GM13977 (cell line): ENCODE data around the gene LY9.
A peak's percentile ranks its signal among the peaks of the same experiment; 100 is the strongest.

Experiments
- DNase-seq: peaks from one replicate; pipeline ENCODE4 v3.0.0; 2012; ENCODE audit warnings: low spot score
- CTCF ChIP-seq: IDR thresholded peaks from 2 replicates; pipeline ENCODE4 v1.5.1; 2012; ENCODE audit warnings: mild to moderate bottlenecking, control low read depth; ENCODE audit not compliant: insufficient read depth; ENCODE audit errors: extremely low read depth, missing control alignments
- in situ Hi-C: fragments of 300-500 bp; cut with MboI; formaldehyde crosslinking; loops from one replicate; pipeline ENCODE4 v1.12.0; 2022; ENCODE audit warnings: low sequenced_read_pairs, low pct_unique_long_range_greater_than_20kb, mixed read lengths, inconsistent platforms; ENCODE audit not compliant: unreplicated experiment

Gene LY9

GRCh38 chr1:160877221-160877620 lies 81.2 kb downstream of the LY9 start:
- DNase-seq: peak; percentile 50
- in situ Hi-C loops: no loop called here
- peak; percentile 40 for TF ChIP-seq CTCF
